Esophagus muscularis mucosa (tissue), 3 donors: ENCODE results near the gene LRRFIP2.
"Not testable (repeated sequence)": the region's sequence is repeated elsewhere in the genome, so short reads cannot be mapped to it uniquely, and the experiment has no call there.

Experiments used
- POLR2A ChIP-seq: fragments of 450-650 bp; IDR thresholded peaks from one replicate; pipeline ENCODE4 v1.6.1; 2017; ENCODE audit warnings: antibody characterized with exemption, moderate library complexity, mild to moderate bottlenecking, low read depth
- POLR2AphosphoS5 ChIP-seq, 2 donors: sonication (generic); formaldehyde crosslinking; IDR thresholded peaks; one replicate each; pipeline ENCODE4 v1.6.1; 2017; ENCODE audit warnings: antibody characterized with exemption in 2 of 2
- TF ChIP-seq, protein P1 (sequence below), 3 experiments: fragments of 200-600 bp in 2 of 3; fragments of 450-650 bp in 1 of 3; sonication (generic) in 2 of 3; IDR thresholded peaks; one replicate each; pipeline ENCODE4 v1.5.1; 2017 to 2019; ENCODE audit warnings: antibody characterized with exemption in 3 of 3, mild to moderate bottlenecking in 2 of 3, moderate library complexity in 1 of 3

DNA sequence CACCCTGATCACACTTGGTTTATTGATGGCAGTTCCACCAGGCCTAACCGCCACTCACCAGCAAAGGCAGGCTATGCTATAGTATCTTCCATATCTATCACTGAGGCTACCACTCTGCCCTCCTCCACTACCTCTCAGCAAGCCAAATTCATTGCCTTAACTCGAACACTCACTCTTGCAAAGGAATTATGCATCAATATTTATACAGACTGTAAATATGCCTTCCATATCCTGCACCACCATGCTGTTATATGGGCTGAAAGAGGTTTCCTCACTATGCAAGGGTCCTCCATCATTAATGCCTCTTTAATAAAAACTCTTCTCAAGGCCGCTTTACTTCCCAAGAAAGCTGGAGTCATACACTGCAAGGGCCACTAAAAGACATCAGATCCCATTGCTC lies 33.6 kb upstream of the LRRFIP2 start:
- TF ChIP-seq, protein P1, sequence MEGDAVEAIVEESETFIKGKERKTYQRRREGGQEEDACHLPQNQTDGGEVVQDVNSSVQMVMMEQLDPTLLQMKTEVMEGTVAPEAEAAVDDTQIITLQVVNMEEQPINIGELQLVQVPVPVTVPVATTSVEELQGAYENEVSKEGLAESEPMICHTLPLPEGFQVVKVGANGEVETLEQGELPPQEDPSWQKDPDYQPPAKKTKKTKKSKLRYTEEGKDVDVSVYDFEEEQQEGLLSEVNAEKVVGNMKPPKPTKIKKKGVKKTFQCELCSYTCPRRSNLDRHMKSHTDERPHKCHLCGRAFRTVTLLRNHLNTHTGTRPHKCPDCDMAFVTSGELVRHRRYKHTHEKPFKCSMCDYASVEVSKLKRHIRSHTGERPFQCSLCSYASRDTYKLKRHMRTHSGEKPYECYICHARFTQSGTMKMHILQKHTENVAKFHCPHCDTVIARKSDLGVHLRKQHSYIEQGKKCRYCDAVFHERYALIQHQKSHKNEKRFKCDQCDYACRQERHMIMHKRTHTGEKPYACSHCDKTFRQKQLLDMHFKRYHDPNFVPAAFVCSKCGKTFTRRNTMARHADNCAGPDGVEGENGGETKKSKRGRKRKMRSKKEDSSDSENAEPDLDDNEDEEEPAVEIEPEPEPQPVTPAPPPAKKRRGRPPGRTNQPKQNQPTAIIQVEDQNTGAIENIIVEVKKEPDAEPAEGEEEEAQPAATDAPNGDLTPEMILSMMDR (IDR thresholded peaks at IDR 0.05), result not testable (repeated sequence)
- TF ChIP-seq POLR2AphosphoS5 (IDR thresholded peaks at IDR 0.05); POLR2A: not testable (repeated sequence)
